Activated CD8-positive, alpha-beta T cell treated with anti-CD3 and anti-CD28 coated beads for 36 hours (primary cell): ENCODE measurements around the gene NDRG2. TPM values are rescaled to one million over a fixed set of nuclear protein-coding genes. Genes with fewer than 3 reads are reported as not detected.

Source experiments
- ATAC-seq: fragments of 200-7000 bp; cut with Tn5 transposase; one replicate; pipeline ENCODE4 v1.10.0; 2021; ENCODE audit warnings: mild to moderate bottlenecking, moderate library complexity
- CTCF ChIA-PET: fragments of 350-600 bp; sonication (Branson Sonifier 250); formaldehyde crosslinking; loops from one replicate; lab custom pipeline; 2021; ENCODE audit warnings: antibody characterized with exemption; lab: Charles Lee
- POLR2A ChIA-PET: fragments of 350-600 bp; sonication (Branson Sonifier 250); formaldehyde crosslinking; loops from one replicate; lab custom pipeline; 2021; ENCODE audit warnings: antibody characterized with exemption; lab: Charles Lee
- DNase-seq: peaks from one replicate; pipeline ENCODE4 v3.0.0-alpha.2; 2020
- H3K27ac Mint-ChIP-seq: one replicate; pipeline ENCODE4 v1.8.0; 2021; ENCODE audit warnings: mild to moderate bottlenecking, mixed read lengths
- H3K27me3 Mint-ChIP-seq: one replicate; pipeline ENCODE4 v1.8.0; 2021; ENCODE audit warnings: mixed read lengths
- H3K36me3 Mint-ChIP-seq: one replicate; pipeline ENCODE4 v1.8.0; 2021; ENCODE audit warnings: low read depth, mixed read lengths
- H3K4me1 Mint-ChIP-seq: one replicate; pipeline ENCODE4 v1.8.0; 2021; ENCODE audit warnings: low read depth, mixed read lengths
- H3K4me3 Mint-ChIP-seq: one replicate; pipeline ENCODE4 v1.8.0; 2021; ENCODE audit warnings: mild to moderate bottlenecking, moderate library complexity, mixed read lengths
- H3K9me3 Mint-ChIP-seq: one replicate; pipeline ENCODE4 v1.8.0; 2021; ENCODE audit warnings: mixed read lengths
- intact Hi-C: fragments of 100-400 bp; cut with micrococcal nuclease; formaldehyde crosslinking; loops from one replicate; pipeline ENCODE4 v1.10.0; 2022
- total RNA-seq, 2 experiments: library from RNA; stranded (reverse); gene quantifications; one replicate each; pipeline ENCODE4 v1.2.3, GENCODE V29; 2021
- TF ChIP-seq, protein P1 (sequence below): fragments of 200-600 bp; IDR thresholded peaks from one replicate; pipeline ENCODE4 v1.8.0; 2022; ENCODE audit warnings: antibody characterized with exemption, mild to moderate bottlenecking

The NDRG2 gene
- total RNA-seq, 2 experiments from 2014 or later = 4.3 to 5.3 TPM

DNA sequence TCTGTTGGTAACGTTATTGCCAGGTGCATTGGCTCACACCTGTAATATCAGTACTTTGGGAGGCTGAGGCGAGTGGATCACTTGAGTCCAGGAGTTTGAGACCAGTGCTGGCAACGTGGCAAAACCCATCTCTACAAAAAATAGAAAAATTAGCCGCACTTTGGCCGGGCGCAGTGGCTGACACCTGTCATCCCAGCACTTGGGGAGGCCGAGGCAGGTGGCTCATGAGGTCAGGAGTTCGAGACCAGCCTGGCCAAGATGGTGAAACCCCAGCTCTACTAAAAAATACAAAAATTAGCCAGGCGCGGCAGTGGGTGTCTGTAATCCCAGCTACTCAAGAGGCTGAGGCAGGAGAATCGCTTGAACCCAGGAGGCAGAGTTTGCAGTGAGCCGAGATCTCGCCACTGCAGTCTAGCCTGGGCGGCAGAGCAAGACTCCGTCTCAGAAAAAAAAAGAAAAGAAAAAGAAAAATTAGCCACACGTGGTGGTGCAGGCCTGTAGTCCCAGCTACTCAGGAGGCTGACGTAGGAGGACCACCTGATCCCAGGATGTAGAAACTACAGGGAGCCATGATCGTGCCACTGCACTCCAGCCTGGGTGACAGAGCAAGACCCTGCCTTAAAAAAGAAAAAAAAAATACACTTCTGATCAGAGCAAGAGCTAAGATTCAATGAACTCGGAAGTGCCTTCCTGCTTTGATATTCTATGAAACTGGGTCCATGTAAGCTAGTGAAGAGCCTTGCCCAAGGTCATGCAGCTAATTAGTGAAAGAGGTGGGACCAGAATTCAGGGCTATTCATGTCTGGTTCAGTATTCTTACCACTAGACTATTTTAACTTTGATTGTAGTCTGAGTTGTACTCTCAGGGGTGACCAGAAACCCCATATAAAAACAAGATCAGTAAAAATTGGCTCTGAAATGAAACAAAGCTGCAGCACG is 28.6 kb upstream of the NDRG2 start:
- no peaks in the 10 kb centered on the region for H3K9me3 Mint-ChIP-seq
- CTCF ChIA-PET = interaction anchor here (1.0 to 1.6 kb wide), 2 partner anchors 39 kb away, joined by 4 read pairs; no protein-coding TSS in a partner anchor
- POLR2A ChIA-PET = interaction anchor here (1.1 kb wide), 1 partner anchor 17 kb away, joined by 3 read pairs; the partner anchor contains the start of gene ARHGEF40
- TF ChIP-seq, protein P1, sequence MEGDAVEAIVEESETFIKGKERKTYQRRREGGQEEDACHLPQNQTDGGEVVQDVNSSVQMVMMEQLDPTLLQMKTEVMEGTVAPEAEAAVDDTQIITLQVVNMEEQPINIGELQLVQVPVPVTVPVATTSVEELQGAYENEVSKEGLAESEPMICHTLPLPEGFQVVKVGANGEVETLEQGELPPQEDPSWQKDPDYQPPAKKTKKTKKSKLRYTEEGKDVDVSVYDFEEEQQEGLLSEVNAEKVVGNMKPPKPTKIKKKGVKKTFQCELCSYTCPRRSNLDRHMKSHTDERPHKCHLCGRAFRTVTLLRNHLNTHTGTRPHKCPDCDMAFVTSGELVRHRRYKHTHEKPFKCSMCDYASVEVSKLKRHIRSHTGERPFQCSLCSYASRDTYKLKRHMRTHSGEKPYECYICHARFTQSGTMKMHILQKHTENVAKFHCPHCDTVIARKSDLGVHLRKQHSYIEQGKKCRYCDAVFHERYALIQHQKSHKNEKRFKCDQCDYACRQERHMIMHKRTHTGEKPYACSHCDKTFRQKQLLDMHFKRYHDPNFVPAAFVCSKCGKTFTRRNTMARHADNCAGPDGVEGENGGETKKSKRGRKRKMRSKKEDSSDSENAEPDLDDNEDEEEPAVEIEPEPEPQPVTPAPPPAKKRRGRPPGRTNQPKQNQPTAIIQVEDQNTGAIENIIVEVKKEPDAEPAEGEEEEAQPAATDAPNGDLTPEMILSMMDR = no peak
- DNase-seq (no peak), ATAC-seq (no peak)
- no peaks in the 10 kb centered on the region for H3K4me1 Mint-ChIP-seq
- H3K27ac Mint-ChIP-seq = no peak overlapping the region
- peaks cover 1% of the 10 kb centered on the region for H3K27me3 Mint-ChIP-seq
- no peaks in the 10 kb centered on the region for H3K36me3 Mint-ChIP-seq
- H3K4me3 Mint-ChIP-seq = no peak overlapping the region
- intact Hi-C loops = no loop called here

DNA sequence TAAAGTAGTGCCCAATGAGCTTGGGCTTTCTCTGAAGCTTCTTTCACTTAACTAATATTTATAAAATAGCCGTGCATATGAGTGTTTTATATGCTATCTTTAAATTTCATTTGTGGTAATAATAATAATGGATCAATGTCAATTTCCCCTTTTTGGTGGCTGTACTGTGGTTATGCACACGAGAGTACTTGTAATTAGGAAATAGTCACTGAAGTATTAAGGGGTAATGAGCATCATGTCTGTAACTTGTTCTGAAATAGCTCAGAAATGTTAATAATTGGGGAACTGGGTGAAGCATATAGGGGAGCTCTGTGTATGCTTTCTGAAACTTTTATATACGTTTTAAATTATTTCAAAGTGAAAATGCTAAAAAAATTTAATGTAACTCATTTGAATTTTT is 25.7 kb upstream of the NDRG2 start:
- POLR2A ChIA-PET = no interaction called here
- CTCF ChIA-PET = interaction anchor here (0.9 to 7.3 kb wide), 3 partner anchors 9 to 36 kb away, joined by 3 to 47 read pairs (median 4); no protein-coding TSS in a partner anchor
- H3K27ac Mint-ChIP-seq = no peak overlapping the region
- H3K36me3 Mint-ChIP-seq = no peaks in the 10 kb centered on the region
- ATAC-seq (no peak), DNase-seq (no peak)
- no peaks in the 10 kb centered on the region for H3K4me1 Mint-ChIP-seq
- H3K9me3 Mint-ChIP-seq = no peaks in the 10 kb centered on the region
- intact Hi-C loops = no loop called here
- TF ChIP-seq, protein P1 = no peak
- H3K27me3 Mint-ChIP-seq = no peaks in the 10 kb centered on the region
- H3K4me3 Mint-ChIP-seq = no peak overlapping the region

DNA sequence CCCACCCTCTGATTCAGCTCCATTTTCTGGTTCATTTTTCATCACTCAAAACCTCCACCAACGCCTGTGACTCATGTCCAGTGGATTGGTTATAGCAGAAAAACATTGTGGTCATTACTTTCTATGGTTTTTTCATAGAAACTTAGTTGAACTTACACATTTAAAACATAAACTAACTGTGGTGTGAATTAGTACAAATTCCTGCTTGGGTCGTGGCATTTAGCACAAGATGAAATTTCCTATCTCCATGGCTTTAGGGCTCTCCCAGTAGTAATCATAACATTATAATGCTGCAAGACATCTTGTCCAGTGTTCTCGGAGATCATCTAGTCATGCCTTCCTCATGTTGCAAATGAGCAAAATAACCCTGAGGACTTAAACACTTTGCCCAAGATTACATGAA is 24.4 kb upstream of the NDRG2 start:
- intact Hi-C loops = no loop called here
- Mint-ChIP-seq H3K36me3 (no peaks in the 10 kb centered on the region), H3K9me3 (no peaks in the 10 kb centered on the region), H3K27ac (no peak overlapping the region), H3K4me1 (peaks cover 4% of the 10 kb centered on the region), H3K4me3 (no peak overlapping the region), H3K27me3 (peaks cover 1% of the 10 kb centered on the region)
- ATAC-seq (no peak), DNase-seq (no peak)
- TF ChIP-seq, protein P1 = no peak
- POLR2A ChIA-PET = interaction anchor here (1.0 kb wide), 1 partner anchor 10 kb away, joined by 4 read pairs; no protein-coding TSS in a partner anchor
- CTCF ChIA-PET = interaction anchor here (2.8 to 7.3 kb wide), 2 partner anchors 34 to 44 kb away, joined by 12 to 47 read pairs; no protein-coding TSS in a partner anchor

DNA sequence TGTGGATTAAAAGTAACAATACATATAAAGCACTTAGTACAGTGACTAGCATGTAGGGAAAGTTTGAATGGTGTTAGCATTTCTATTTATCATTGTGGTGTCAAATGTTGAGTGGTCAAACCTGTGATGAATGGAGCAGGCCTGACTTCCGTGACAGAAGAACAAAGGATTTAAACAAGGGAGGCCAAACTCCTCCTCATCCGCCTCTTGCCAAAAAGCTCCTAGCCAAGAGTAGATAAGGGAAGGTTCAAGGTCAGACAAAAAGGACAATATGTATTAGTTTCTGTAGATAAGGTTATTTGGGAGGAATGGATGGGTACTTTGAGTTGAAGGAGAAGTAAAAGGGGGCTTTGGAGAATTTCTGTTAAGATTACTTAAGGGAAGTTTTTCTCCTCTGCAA is 23.8 kb upstream of the NDRG2 start:
- H3K27ac Mint-ChIP-seq = no peak overlapping the region
- no peaks in the 10 kb centered on the region for H3K36me3 Mint-ChIP-seq
- H3K4me3 Mint-ChIP-seq = no peak overlapping the region
- H3K4me1 Mint-ChIP-seq = peaks cover 4% of the 10 kb centered on the region
- POLR2A ChIA-PET = interaction anchor here (1.0 kb wide), 1 partner anchor 10 kb away, joined by 4 read pairs; no protein-coding TSS in a partner anchor
- TF ChIP-seq, protein P1 = no peak
- no peaks in the 10 kb centered on the region for H3K9me3 Mint-ChIP-seq
- DNase-seq (no peak), ATAC-seq (no peak)
- intact Hi-C loops = no loop called here
- CTCF ChIA-PET = interaction anchor here (1.2 to 7.3 kb wide), 6 partner anchors 20 to 78 kb away, joined by 4 to 47 read pairs (median 9); no protein-coding TSS in a partner anchor
- peaks cover 1% of the 10 kb centered on the region for H3K27me3 Mint-ChIP-seq
